Measurements from ENCODE around the gene GPR176.
"Not testable (repeated sequence)": the region's sequence is repeated elsewhere in the genome, so short reads cannot be mapped to it uniquely, and the experiment has no call there.

Gene GPR176

GRCh38 chr15:39854161-39854560 lies 65.9 kb downstream of the GPR176 start:
- DNase-seq: no peak

GRCh38 chr15:39852250-39852649 lies 67.8 kb downstream of the GPR176 start:
- DNase-seq: no peak

DNA sequence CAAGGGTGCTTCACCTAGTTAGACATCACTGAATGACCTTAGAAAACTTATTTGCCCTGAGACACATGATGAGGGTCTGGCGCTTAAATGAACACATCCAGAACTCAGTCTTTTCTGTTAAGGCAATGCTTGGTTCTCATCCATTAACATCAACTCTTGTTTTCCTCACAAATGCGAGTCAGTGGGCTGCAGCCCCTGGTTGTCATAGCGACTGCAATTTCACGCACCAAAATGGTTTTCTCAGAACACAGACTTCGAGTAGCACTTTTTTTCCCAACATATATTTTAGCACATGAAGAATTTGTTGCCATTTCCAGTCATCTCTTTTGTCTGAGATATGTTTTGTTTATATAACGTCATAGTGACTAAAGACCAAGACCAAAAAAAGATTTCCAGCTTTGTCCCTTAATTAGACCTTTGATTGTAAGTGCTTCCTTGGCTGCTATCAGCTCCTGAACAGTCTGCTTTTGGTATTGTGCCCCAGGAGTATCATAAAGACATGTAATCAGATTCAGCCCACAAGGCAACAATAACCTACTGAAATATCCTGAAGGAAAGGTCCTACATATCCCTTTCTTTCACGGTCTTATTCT lies 68.5 kb downstream of the GPR176 start:
- DNase-seq: no peak

- no peak for DNase-seq
Measured at GRCh38 chr15:39850436-39850835, 69.6 kb downstream of the GPR176 start.

GRCh38 chr15:39846108-39846507 lies 74.0 kb downstream of the GPR176 start:
- no peak for DNase-seq

GRCh38 chr15:39845582-39845981 lies 74.5 kb downstream of the GPR176 start:
- DNase-seq: no peak

- no peak for DNase-seq
Measured at GRCh38 chr15:39843565-39843964, 76.5 kb downstream of the GPR176 start.

DNA sequence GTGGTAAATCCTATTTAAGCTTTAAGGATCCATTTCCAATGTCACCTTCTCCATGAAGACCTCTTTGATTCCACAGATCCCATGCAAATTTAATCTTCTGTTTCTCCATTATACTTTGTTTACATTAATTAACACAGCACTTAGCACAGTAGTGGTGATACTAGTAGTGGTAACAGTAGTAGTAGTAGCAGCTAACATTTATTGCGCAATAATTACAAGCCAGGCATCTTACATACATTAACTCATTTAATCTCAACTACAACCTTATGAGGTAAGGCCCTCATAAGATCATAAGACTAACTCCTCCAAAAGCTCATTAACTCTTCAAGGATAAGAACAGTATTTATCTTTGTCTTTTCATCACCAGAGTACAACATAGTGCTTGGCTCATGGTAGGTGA lies 82.6 kb downstream of the GPR176 start:
- DNase-seq: no peak

DNA sequence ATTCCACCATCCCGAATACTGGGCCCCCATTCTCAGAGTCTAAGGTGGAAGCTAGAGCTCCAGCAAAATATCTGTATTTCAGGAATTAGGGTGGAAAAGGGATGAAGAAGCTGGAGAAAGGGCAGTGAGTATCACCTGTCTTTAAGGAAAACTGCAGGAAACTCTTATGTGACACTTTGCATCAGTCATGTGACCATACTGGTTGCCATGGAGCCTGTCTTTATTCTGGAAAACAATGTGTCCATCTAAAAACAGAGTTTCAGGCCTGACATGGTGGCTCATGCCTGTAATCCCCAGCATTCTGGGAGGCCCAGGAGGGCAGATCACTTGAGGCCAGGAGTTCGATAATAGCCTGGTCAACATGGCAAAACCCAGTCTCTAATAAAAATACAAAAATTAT lies 84.5 kb downstream of the GPR176 start:
- DNase-seq: no peak

- DNase-seq: no peak
Measured at GRCh38 chr15:39834256-39834655, 85.8 kb downstream of the GPR176 start.

DNA sequence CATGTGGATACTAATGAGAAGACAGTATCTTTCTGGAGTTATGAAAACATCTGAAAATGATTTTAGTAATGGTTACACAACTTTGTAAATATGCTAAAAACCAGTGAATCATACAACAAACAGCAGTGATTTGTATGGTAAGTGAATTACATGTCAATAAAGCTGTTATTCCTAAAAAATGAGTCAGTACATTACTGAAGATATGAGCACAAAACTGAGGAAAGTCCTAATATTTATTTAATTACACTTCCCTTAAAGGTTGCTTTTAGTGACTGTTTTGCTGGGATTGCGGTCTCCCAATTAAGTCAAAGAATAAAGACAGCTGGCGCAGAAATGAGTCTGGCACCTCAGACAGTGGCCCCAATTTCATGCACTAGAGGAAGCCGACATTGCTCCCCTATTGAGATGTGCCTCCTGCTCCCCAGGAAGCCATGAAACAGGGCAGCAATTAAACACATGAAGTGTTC lies 86.5 kb downstream of the GPR176 start:
- no peak for DNase-seq

- no peak for DNase-seq
Measured at GRCh38 chr15:39830166-39830565, 89.9 kb downstream of the GPR176 start.

DNA sequence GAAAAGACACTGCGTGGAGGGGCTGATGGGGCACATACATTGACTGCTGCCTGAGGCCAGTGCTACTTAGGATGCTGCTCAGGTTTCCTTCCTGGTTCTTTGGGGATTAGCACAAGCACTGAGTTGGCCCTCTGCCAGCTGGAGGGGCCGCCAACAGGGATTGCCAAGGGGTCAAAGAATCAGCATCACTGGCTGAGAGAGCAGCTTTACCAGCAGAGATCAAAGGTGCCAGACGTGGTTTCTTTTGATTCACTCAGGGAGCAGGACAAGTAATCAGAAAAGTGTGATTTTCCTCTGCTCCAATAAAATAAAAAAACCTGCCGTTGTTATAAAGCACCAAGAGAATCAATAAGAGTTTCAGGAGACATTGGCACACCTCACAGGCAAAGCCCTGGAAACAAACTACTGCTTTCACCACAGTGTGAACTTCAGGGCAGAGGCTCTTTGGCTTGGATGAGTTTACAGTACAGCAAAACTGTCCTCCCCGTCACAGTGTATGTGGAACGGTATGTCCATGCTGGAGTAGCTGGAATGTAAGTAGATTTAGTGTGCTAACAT lies 91.6 kb downstream of the GPR176 start:
- DNase-seq: no peak

- no peak for DNase-seq
Measured at GRCh38 chr15:39826975-39827374, 93.1 kb downstream of the GPR176 start.

- no peak for DNase-seq
Measured at GRCh38 chr15:39823634-39824033, 96.4 kb downstream of the GPR176 start.

DNA sequence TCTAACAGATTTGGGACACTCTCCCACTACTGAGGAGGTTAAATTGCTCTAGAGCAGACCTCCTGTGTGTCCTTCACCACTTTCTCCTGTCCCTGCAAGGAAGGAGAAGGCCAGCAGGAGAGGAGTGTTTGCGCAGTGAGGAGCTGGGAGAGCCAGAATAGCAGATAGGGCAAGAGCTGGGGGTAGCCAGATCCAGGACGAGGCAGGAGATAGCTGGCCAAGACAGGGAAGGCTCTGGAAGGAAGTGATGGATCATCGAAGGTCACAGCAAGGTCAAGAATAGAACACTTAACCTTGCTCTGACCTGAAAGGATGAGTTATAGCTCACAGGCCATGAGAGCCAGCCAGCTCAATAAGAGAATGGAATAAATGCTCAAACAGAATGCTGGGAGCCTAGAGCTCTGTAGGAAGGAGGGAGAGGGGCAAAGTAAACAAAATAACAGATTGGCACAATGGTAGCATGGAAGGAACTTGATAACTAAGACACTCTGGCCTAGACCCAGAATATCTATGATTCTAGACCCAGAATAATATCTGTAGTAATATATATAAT lies 99.9 kb downstream of the GPR176 start:
- no peak for DNase-seq

DNA sequence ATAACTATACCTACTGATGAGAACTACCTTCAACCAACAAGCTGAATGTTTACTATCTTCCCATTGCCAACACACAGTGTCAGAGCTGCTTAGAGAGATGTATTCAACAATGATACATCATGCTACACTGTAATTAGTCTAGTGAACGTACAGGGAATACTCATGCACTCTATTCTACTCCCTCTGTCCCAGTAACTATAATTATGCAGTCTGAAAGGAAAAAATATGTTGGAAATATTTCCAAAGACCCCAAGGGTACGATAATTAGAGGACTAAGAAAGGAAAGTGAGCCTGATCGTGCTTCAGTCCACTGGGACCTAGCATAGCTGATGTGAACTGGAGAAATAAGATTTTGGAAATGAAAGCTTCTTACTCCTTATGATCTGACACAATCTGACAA lies 100.5 kb downstream of the GPR176 start:
- DNase-seq: no peak

DNA sequence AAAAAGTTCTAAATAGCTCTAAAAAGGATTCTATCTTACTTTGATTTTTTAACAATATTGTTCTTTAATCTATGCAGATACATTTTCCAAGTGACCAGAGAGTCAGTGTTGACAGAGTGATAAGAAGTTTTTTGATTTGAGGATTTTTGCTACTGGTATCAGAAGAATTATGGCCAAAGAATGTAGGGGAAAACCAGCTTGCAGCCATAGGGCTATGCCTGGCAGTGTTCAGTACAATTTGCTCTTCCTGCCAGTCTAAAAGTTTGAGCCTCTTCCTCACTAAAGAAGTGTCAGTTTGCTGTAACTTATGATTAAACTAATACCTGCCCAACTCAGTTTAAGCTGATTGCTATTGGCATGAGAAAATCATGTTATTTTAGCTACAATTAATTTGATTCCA lies 102.2 kb downstream of the GPR176 start:
- DNase-seq: no peak

GRCh38 chr15:39814489-39814888 lies 105.6 kb downstream of the GPR176 start:
- DNase-seq: no peak

DNA sequence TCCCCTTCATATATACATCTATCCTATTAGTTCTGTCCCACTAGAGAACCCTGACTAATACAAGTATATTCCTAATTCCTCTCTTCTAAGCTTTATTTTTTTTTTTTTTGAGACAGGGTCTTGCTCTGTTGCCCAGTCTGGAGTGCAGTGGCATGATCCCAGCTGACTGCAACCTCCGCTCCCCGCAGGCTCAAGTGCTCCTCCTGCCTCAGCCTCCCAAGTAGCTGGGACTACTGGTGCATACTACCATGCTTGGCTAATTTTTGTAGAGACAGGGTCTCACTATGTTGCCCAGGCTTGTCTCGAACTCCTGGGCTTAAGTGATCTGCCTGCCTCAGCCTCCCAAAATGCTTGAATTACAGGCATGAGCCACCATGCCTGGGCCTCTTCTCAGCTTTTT lies 107.4 kb downstream of the GPR176 start:
- DNase-seq: not testable (repeated sequence)

DNA sequence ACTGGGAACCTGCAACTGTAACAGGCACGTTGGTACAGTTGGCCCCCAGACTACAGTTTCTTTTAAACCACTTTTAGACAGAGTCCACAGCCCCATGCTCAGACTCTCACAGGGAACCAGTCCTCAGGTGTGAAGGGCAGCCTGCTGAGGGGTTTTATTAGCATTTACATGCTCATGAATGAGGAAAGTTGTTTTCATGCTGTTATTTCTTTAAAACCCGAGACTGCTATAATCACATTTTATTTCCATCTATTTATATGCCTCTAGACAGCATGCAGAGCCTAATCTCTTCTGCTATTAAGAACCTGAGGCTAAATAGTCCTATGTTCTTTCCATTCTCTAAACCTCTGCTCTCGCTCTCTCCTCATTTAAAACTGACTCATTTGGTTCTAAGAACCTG lies 111.2 kb downstream of the GPR176 start:
- no peak for DNase-seq

DNA sequence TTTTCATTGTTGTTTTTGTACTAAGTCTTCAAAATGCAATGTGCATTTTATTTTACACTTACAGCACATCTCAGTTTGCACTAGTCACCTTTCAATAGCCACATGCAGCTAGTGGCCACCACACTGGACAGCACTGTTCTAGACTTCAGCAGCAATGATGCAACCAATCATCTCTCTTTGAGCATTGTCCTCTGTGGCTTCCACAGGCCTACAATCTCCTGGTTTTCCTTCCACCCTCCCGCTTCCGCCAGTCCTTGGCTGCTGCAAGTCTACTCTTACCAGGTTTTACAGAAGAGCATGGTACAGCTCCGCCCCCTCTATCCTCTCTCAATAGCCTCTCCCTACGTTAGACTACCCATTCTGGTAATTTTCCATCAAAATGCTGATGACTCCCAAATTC lies 112.3 kb downstream of the GPR176 start:
- DNase-seq: no peak

DNA sequence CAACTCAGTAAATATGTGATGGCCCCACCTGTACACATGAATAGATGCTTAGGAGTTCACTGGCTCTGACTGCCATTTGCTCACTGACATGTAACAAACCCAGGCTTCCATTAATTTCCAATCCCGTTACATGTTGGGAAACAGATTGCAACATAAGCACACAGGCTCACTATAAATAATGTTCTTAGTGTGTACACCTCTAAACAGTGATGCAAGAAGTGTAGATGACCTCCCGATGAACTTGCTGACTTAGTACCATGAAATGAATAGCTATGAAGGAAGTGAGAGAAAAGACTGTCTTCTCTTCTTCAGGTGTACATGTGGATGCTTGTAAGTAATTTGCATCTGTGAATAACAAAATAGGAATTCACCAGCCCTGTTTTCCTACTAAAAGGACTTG lies 116.0 kb downstream of the GPR176 start:
- DNase-seq: no peak

GRCh38 chr15:39803016-39803415 lies 117.0 kb downstream of the GPR176 start:
- no peak for DNase-seq
